ENCODE data around the gene KLHDC7B.

- TF ChIP-seq CTCF (IDR thresholded peaks at IDR 0.05; ENCODE audit: low read depth, low read length) = no peak
- TF ChIP-seq MYC (IDR thresholded peaks at IDR 0.05; ENCODE audit: low read depth, low read length) = no peak
- no peak for TF ChIP-seq POLR2A (IDR thresholded peaks at IDR 0.05; ENCODE audit: extremely low read depth, insufficient read length)
- no peak for TF ChIP-seq MAX (IDR thresholded peaks at IDR 0.05; ENCODE audit: low read depth, low read length)
These were observed 43.6 kb upstream of the KLHDC7B start for GRCh38 chr22:50502096-50502495.

Data from NB4 (cell line).